ENCODE measurements around the gene ANKRD52. TPM values are rescaled to one million over a fixed set of nuclear protein-coding genes. Genes with fewer than 3 reads are reported as not detected.

ANKRD52 gene
- total and polyA plus RNA-seq, 10 of the 15 experiments (the other 5 are each of a cell fraction or from before 2014, with no cell fraction given): 0.90 to 55.3 (median 16.1) TPM

DNA sequence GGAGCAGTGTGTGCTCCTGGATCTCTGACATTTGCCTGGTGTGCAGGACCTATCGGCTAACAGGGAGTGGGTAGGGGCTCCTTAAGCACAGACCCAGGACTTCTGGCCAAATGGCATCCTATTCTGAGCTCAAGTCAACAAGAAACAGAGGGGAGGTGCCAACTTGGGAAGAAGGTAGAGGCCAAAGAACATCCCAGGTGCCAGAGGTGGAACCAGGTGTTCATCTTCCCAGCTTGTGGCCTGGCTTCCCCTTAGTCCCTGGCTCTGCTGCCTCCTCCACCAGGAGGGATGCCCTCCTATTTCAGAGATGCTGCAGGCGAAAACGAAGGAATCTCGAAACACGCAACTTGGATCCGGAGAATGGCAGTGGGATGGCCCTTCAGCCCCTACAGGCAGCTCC lies 22.1 kb downstream of the ANKRD52 start:
- Histone ChIP-seq H3K36me3 (ENCODE audit: control insufficient read depth in 2 of 2, insufficient read depth in 2 of 2, low read length in 1 of 2) (no peaks in the 10 kb centered on the region; a peak in 1 of 4 replicates), H3K9me3 (replicated peaks; ENCODE audit: control insufficient read depth, insufficient read depth, low read length) (no peaks in the 10 kb centered on the region), H3K4me1 (ENCODE audit: control insufficient read depth, insufficient read depth, low read length) (no peaks in the 10 kb centered on the region), H3K4me3 (no peak overlapping the region), H3K27me3 (replicated peaks in 1 of 2; ENCODE audit: control insufficient read depth in 2 of 2, insufficient read depth in 2 of 2, low read length in 1 of 2) (no peaks in the 10 kb centered on the region), H3K79me2 (ENCODE audit: control insufficient read depth, insufficient read depth, low read length) (no peaks in the 10 kb centered on the region), H3K4me2 (ENCODE audit: control insufficient read depth, insufficient read depth) (no peak overlapping the region), H3K27ac (ENCODE audit: control insufficient read depth, insufficient read depth) (no peak overlapping the region), H3K9ac (ENCODE audit: control insufficient read depth, insufficient read depth, low read length) (no peak overlapping the region), H4K20me1 (ENCODE audit: control insufficient read depth, insufficient read depth) (no peaks in the 10 kb centered on the region; the same call in 1 of the 2 replicates), H2AFZ (ENCODE audit: control insufficient read depth, low read depth, low read length) (no peak overlapping the region)
- DNase-seq (ENCODE audit: low read depth, low spot score): no peak
- FAIRE-seq: no peak
- SMC1A ChIA-PET (ENCODE audit: uncharacterized antibody, unreplicated experiment): interaction anchor here (1.1 kb wide), 2 partner anchors 20 to 29 kb away, joined by 3 read pairs; no protein-coding TSS in a partner anchor
- in situ Hi-C loops (cut with MboI) (no loop called here), intact Hi-C loops (cut with micrococcal nuclease; ENCODE audit: unreplicated experiment) (no loop called here)
- 98% methylated on average over 6 of the region's 6 CpGs for WGBS (ENCODE audit: insufficient coverage, insufficient replicate concordance, low lambda C conversion rate, missing lambda C conversion rate)
- RAD21 ChIA-PET (ENCODE audit: unreplicated experiment): no interaction called here
- no peak for ATAC-seq
- TF ChIP-seq TCF12 (IDR thresholded peaks at IDR 0.05; ENCODE audit: low read depth, low read length) (no peak), KAT2A (conservative IDR thresholded peaks at IDR 0.05; ENCODE audit: control insufficient read depth, low read depth, low read length) (no peak), HDGF (IDR thresholded peaks at IDR 0.05) (no peak), SUPT20H (IDR thresholded peaks at IDR 0.05; ENCODE audit: borderline replicate concordance, control insufficient read depth, low read depth, low read length) (no peak), ZNF24 (IDR thresholded peaks at IDR 0.05) (no peak), YBX1 (IDR thresholded peaks at IDR 0.05) (no peak), TAF1 (IDR thresholded peaks at IDR 0.05; ENCODE audit: borderline replicate concordance, low read depth, low read length) (no peak), MEF2A (IDR thresholded peaks at IDR 0.05; ENCODE audit: insufficient read depth, low read depth, low read length) (no peak), FOS (IDR thresholded peaks at IDR 0.05; ENCODE audit: borderline replicate concordance, extremely low read depth, insufficient read length) (no peak), FOXM1 (IDR thresholded peaks at IDR 0.05; ENCODE audit: low read depth, low read length) (no peak), CREM (IDR thresholded peaks at IDR 0.05; ENCODE audit: low read depth) (no peak), SUZ12 (IDR thresholded peaks at IDR 0.05; ENCODE audit: unreplicated experiment) (no peak)
- TF ChIP-seq, protein P1, sequence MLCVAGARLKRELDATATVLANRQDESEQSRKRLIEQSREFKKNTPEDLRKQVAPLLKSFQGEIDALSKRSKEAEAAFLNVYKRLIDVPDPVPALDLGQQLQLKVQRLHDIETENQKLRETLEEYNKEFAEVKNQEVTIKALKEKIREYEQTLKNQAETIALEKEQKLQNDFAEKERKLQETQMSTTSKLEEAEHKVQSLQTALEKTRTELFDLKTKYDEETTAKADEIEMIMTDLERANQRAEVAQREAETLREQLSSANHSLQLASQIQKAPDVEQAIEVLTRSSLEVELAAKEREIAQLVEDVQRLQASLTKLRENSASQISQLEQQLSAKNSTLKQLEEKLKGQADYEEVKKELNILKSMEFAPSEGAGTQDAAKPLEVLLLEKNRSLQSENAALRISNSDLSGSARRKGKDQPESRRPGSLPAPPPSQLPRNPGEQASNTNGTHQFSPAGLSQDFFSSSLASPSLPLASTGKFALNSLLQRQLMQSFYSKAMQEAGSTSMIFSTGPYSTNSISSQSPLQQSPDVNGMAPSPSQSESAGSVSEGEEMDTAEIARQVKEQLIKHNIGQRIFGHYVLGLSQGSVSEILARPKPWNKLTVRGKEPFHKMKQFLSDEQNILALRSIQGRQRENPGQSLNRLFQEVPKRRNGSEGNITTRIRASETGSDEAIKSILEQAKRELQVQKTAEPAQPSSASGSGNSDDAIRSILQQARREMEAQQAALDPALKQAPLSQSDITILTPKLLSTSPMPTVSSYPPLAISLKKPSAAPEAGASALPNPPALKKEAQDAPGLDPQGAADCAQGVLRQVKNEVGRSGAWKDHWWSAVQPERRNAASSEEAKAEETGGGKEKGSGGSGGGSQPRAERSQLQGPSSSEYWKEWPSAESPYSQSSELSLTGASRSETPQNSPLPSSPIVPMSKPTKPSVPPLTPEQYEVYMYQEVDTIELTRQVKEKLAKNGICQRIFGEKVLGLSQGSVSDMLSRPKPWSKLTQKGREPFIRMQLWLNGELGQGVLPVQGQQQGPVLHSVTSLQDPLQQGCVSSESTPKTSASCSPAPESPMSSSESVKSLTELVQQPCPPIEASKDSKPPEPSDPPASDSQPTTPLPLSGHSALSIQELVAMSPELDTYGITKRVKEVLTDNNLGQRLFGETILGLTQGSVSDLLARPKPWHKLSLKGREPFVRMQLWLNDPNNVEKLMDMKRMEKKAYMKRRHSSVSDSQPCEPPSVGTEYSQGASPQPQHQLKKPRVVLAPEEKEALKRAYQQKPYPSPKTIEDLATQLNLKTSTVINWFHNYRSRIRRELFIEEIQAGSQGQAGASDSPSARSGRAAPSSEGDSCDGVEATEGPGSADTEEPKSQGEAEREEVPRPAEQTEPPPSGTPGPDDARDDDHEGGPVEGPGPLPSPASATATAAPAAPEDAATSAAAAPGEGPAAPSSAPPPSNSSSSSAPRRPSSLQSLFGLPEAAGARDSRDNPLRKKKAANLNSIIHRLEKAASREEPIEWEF (IDR thresholded peaks at IDR 0.05; ENCODE audit: insufficient replicate concordance, low read depth, low read length): no peak
- TF ChIP-seq, protein P2, sequence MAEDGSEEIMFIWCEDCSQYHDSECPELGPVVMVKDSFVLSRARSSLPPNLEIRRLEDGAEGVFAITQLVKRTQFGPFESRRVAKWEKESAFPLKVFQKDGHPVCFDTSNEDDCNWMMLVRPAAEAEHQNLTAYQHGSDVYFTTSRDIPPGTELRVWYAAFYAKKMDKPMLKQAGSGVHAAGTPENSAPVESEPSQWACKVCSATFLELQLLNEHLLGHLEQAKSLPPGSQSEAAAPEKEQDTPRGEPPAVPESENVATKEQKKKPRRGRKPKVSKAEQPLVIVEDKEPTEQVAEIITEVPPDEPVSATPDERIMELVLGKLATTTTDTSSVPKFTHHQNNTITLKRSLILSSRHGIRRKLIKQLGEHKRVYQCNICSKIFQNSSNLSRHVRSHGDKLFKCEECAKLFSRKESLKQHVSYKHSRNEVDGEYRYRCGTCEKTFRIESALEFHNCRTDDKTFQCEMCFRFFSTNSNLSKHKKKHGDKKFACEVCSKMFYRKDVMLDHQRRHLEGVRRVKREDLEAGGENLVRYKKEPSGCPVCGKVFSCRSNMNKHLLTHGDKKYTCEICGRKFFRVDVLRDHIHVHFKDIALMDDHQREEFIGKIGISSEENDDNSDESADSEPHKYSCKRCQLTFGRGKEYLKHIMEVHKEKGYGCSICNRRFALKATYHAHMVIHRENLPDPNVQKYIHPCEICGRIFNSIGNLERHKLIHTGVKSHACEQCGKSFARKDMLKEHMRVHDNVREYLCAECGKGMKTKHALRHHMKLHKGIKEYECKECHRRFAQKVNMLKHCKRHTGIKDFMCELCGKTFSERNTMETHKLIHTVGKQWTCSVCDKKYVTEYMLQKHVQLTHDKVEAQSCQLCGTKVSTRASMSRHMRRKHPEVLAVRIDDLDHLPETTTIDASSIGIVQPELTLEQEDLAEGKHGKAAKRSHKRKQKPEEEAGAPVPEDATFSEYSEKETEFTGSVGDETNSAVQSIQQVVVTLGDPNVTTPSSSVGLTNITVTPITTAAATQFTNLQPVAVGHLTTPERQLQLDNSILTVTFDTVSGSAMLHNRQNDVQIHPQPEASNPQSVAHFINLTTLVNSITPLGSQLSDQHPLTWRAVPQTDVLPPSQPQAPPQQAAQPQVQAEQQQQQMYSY (CRISPR knock-in tag; IDR thresholded peaks at IDR 0.05): no peak
- TF ChIP-seq, protein P3, sequence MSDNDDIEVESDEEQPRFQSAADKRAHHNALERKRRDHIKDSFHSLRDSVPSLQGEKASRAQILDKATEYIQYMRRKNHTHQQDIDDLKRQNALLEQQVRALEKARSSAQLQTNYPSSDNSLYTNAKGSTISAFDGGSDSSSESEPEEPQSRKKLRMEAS (IDR thresholded peaks at IDR 0.05; ENCODE audit: low read depth, low read length): no peak
- CTCF ChIA-PET: interaction anchor here (1.0 kb wide), 1 partner anchor 30 kb away, joined by 3 read pairs; no protein-coding TSS in a partner anchor
- POLR2A ChIA-PET: no interaction called here
- no TSS peak for BruUV-seq (replicated peaks)

All from GM12878 (cell line).